Head of caudate nucleus (tissue), 42 donors: ENCODE measurements around the gene ODF2L.
"Not testable (repeated sequence)": the region's sequence is repeated elsewhere in the genome, so short reads cannot be mapped to it uniquely, and the experiment has no call there.

Experiments
- DNase-seq, 42 donors: peaks; one replicate each; pipeline versions ENCODE4 v3.0.0 to v3.0.0-alpha.2; 2020 to 2021; ENCODE audit warnings: mixed read lengths in 7 of 42
- intact Hi-C: fragments of 100-400 bp; cut with DNase I; formaldehyde crosslinking; loops from one replicate; pipeline ENCODE4 v1.15.0; 2022

Gene ODF2L

DNA sequence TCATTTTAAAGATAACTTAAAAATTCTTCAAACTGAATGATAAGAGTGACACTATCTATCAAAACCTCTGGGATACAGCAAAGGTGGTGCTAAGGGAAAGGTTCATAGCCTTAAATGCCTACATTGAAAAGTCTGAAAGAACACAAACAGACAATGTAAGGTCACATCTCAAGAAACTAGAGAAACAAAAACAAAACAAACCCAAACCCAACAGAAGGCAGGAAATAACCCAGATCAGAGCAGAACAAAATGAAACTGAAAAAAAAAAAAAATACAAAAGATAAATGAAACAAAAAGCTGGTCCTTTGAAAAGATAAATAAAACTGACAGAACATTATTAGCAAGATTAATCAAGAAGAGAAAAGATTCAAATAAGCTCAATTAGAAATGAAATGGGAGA lies 6.8 kb downstream of the ODF2L start:
- DNase-seq, result no peak
- intact Hi-C loops, result loop anchor here (10.0 kb wide), 1 partner anchor 115 kb away; no protein-coding TSS in a partner anchor

- intact Hi-C loops, result loop anchor here (10.0 kb wide), 1 partner anchor 116 kb away; no protein-coding TSS in a partner anchor
These were observed 7.3 kb downstream of the ODF2L start for GRCh38 chr1:86388777-86389176.

DNA sequence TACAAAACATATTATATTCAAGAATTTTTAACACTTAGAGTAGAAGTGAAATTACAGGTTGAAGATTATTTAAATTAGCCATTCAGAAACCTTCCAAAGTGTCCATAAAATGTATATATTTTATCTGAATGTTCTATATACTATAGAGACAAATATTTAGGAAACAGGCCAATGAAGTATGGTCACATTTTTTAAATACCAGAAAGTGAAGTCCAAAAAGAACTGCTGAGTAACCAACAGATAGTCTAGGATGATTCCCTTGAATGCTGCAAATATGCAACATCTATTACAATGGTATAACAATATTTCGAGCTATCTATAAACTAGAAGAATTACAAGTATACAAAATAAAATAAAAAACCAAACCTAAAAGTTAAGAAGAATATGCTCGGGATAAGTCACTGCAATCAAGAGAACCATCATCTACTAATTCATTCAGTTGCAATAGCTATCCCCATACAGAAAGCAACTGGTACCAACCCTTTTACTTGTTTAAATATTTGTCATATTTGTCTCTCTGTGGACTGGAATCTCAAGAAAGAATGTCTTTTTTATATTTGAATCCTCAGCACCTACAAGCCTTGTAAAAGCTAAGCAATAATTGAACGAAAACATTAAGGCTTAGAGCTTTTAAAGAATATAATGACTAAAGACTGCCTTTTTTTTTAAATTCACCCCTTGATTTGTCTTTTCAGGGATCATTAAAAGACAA lies 8.1 kb downstream of the ODF2L start:
- DNase-seq, result no peak
- intact Hi-C loops, result loop anchor here (10.0 kb wide), 1 partner anchor 117 kb away; no protein-coding TSS in a partner anchor

More at GRCh38 chr1:86388777-86389176, 7.3 kb downstream of the ODF2L start:
- DNase-seq, result no peak

- DNase-seq, result no peak
- intact Hi-C loops, result loop anchor here (10.0 kb wide), 1 partner anchor 122 kb away; no protein-coding TSS in a partner anchor
These were observed 13.2 kb downstream of the ODF2L start for GRCh38 chr1:86382878-86383277.

- intact Hi-C loops, result loop anchor here (10.0 kb wide), 1 partner anchor 124 kb away; no protein-coding TSS in a partner anchor
- no peak for DNase-seq
These were observed 14.9 kb downstream of the ODF2L start for GRCh38 chr1:86381223-86381622.

- intact Hi-C loops, result loop anchor here (10.0 kb wide), 1 partner anchor 124 kb away; no protein-coding TSS in a partner anchor
- DNase-seq, result peak in 6 of 42 donors; percentile 7 to 54 (median 15)
These were observed 15.8 kb downstream of the ODF2L start for GRCh38 chr1:86380257-86380861.

DNA sequence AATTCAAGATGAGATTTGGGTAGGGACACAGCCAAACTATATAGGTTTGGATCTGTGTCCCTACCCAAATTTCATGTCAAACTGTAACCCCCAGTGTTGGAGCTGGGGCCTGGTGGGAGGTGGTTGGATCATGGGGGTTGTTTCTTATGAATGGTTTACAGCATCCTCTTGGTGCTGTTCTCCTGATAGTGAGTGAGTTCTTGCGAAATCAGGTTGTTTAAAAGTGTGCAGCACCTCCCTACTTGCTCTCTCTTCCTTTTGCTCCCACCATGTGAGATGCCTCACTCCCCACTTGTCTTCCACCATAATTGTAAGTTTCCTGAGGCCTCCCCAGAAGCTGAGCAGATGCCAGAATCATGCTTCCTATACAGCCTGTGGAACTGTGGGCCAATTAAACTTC lies 17.3 kb downstream of the ODF2L start:
- intact Hi-C loops, result no loop called here
- no peak for DNase-seq

DNA sequence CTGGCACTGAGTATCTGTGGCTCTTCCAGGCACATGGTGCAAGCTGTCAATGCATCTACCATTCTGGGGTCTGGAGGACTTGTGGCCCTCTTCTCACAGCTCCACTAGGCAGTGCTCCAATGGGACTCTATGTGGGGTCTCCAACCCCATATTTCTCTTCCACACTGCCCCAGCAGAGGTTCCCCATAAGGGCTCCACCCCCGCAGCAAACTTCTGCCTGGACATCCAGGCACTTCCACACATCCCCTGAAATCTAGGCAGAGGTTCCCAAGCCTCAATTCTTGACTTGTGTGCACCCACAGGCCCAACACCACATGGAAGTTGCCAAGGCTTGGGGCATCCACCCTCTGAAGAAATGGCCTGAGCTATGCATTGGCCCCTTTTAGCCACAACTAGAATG lies 18.8 kb downstream of the ODF2L start:
- no peak for DNase-seq
- intact Hi-C loops, result no loop called here

DNA sequence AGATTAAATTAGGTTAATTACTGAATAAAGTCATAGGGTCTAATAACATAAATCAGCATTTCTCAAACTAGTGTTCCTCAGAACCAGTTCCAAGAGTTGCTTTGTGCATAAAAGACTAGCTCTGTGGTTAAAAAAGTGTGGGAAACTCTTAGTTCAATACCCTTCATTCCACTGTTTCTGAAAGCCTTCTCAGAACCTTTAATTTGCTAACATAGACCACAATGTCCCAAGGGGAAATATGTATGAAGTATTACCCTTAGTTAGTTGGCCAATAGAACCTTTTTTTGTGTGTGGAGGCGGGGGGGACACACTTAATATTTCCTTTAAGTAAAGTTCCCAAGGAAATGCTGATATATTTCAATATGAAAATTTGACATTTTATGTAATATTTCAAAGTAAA lies 20.4 kb downstream of the ODF2L start:
- DNase-seq, result no peak
- intact Hi-C loops, result no loop called here

GRCh38 chr1:86370601-86371022 lies 25.5 kb downstream of the ODF2L start:
- DNase-seq, result no peak
- intact Hi-C loops, result no loop called here

DNA sequence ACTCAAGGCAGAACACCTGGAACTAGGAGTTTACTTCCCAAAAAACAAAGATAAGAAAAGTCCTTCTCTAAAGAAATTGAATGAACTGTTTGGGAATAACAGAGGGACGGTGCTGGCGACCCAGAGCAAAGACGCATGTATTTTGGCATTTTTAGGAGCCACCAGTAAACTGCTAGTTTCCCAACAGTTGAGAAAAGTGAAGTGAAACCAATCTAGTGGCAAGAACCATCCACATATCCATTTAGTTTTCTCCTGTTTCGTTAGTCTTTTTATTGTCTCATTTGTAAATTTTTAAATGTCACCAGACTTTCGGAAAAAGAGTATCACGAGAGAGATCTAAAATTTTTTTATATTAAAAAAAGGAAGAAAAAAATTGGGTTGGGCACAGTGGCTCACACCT lies 30.2 kb downstream of the ODF2L start:
- DNase-seq, result no peak
- intact Hi-C loops, result no loop called here

- DNase-seq, result no peak
- intact Hi-C loops, result no loop called here
These were observed 33.3 kb downstream of the ODF2L start for GRCh38 chr1:86362807-86363206.

- DNase-seq, result no peak
- intact Hi-C loops, result no loop called here
These were observed 38.3 kb downstream of the ODF2L start for GRCh38 chr1:86357796-86358195.

GRCh38 chr1:86356247-86356646 lies 39.9 kb downstream of the ODF2L start:
- DNase-seq, result no peak
- intact Hi-C loops, result no loop called here

- no peak for DNase-seq
- intact Hi-C loops, result no loop called here
These were observed 44.0 kb downstream of the ODF2L start for GRCh38 chr1:86352086-86352485.

- DNase-seq, intact Hi-C loops: not testable (repeated sequence)
These were observed 45.9 kb downstream of the ODF2L start for GRCh38 chr1:86350230-86350629.

- DNase-seq, result no peak
- intact Hi-C loops, result no loop called here
These were observed 49.7 kb downstream of the ODF2L start for GRCh38 chr1:86346388-86346787.

GRCh38 chr1:86345042-86345441 lies 51.1 kb downstream of the ODF2L start:
- no peak for DNase-seq

GRCh38 chr1:86339906-86340305 lies 56.2 kb downstream of the ODF2L start:
- intact Hi-C loops, result no loop called here
- DNase-seq, result no peak

More at GRCh38 chr1:86345042-86345441, 51.1 kb downstream of the ODF2L start:
- intact Hi-C loops, result no loop called here

DNA sequence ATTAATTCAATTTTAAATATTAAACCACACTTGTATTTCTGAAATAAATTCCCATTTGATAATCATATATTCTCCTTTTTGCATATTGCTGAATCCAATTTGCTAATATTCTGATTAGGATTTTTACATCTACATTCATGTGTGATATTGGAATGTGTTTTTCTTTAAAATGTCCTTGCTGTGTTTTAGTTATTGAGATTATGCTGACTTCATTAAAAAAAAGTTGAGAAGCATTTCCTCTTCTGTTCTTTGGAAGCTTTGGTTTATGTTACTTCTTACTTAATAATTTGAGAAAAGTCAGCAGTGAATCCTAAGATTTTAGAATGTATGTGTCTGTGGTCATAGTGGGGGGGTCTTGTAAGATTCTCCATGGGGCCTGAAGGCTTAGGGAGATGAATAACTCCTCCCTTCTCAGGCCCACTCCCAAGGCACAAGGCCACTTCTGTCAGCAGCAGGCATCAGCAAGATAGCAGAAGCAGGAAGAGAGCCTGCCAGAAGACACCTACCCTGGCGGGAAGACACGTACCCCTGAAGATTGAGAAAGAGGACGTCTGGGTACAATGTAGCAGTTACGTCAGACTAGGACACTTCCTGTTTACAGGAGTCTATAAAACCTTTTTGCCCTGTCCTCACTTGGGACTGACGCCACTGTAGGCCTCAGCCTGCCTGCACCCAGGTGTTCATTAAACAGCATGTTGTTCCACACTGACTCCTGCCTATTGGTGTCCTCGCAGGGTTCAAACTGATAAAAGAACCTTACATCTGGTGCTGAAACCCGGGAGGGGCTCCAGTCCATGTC lies 56.9 kb downstream of the ODF2L start:
- intact Hi-C loops, result no loop called here
- DNase-seq, result peak in 5 of 42 donors; percentile 16 to 41 (median 22)
